Measurements from ENCODE around the gene WDR47.
"Not testable (repeated sequence)": the region's sequence is repeated elsewhere in the genome, so short reads cannot be mapped to it uniquely, and the experiment has no call there.

The WDR47 gene

DNA sequence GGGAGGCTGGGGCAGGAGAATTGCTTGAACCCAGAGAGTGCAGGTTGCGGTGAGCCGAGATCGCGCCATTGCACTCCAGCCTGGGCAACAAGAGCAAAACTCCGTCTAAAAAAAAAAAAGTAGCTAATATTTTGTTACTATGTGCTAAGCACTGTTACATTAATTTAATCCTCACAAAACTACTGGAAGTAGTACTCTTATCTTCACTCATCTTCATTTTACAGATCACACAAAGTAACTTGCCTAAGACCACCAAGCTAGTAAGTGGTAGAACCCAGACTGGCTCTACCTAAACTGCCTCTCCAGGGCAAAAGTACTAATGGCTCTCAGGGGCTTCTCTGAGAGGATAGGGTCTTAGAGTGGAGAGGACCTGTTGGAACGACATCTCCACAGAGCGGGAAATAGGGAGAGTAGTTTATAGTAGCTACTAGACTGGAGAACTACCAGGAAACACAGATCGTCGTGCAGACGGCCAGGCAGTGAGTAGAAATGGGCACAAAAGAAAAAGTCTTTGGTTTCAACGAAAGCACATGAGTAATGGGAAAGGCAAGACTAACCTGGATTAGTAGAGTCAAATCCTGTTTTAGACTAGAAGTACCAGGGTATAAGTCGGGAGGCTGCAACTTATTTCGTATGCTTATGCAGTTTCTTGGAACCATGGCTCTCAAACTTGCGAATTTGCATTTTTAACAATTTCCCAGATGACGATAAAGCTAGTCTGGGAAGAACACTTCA is 80.0 kb downstream of the WDR47 start:
- no peak for DNase-seq

DNA sequence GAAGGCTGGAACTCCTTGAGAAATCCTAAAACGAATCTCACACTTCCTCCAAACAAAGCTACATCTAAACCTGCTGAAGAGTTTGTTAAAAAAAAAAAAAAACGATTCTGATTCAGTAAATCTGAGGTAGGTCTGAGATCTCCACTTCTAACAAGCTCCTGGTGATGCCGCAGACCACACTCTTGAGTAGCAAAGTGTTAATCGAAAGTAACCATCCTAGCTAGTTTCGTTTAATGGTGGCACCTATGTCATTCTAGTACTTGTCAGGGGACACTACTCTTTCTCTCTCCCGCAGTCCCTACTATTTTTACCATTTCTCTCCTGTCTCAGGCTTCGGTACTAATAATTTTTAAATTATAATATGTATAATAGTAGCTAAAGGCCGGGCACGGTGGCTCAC is 80.7 kb downstream of the WDR47 start:
- DNase-seq: no peak

DNA sequence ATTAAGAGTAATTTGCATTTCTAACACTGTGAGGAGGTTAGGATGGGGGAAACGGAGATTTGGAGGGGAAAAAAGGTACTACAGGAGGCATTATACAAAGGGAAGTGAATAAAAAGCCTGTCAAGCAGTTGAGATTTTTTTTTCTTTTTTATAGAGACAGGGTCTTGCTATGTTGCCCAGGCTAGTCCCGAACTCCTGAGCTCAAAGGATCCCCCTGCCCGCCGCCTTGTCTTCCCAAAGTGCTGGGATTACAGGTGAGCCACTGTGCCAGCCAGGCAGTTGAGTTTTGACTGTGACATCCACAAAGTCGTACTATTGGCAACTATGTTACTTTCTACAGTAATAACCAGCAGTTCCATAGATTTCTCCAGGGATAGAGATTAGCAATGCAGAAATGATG is 81.2 kb downstream of the WDR47 start:
- DNase-seq: no peak

DNA sequence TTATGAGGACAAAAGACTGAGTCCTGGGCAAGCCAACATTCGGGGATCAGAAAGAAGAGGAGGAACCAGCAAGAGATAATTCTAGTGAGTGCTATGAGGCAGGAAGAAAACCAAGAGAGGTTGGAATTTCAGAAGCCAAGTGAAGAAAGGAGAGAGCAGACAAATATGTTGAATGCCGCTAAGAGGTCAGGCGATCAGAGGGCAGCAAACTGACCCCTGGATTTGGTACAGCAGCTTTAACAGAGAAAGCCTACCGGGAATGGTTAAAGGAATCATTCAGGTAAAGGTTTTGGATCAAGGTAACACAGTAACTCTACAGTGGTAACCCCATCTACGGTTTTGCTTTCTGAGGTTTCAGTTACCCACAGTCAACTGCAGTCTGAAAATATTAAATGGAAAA is 84.0 kb downstream of the WDR47 start:
- DNase-seq: no peak

DNA sequence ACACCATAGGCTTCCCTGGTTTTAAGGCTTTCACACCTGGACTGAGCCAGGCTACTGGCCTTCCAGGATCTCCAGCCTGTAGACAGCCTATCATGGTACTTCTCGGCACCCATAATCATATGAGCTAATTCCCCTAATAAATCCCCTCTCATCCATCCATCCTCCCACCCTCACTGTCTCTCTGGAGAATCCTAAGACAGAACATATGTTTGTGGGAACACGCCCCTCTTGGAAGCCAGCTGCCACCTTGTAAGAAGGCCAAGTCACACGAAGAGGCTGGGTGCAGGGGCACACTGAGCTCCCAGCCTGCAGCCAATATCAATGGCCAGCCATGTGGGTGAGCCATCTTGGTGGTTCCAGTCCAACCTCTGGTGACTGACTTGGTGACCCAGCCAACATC is 86.0 kb downstream of the WDR47 start:
- DNase-seq: no peak

DNA sequence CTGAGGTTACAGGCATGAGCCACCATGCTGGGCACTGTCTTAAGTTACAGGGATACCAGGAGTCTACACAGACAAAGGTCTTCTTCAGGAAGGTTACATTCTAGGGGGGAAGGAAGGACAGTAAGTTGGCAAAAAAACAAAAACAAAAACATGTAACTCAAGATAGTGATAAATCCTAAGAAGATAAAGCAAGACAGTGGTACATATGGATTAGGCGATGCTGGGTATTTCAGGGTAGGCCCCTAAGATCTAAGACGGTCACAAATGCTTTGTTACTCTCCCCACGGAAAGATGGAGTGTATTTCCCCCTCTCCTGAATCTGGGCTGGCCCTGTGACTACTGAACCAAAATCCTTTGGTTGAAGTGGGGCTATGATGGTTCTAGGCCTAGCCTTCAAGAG is 86.8 kb downstream of the WDR47 start:
- no peak for DNase-seq

DNA sequence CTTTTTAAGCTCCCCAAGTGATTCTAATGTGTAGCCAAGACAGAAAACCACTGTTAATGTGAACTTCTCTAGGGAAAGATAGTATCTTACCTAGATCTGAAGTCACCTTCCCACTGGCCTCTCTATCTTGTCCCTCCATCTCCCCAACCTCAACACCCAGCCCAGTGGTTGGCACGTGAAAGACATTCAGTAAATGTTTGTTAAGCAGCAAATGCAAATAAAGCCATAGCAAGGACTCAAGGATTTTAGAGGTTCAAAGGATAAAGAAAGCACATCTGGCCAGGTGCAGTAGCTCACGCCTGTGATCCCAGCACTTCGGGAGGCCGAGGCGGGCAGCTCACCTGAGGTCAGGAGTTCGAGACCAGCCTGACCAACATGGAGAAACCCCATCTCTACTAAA is 88.5 kb downstream of the WDR47 start:
- no peak for DNase-seq

DNA sequence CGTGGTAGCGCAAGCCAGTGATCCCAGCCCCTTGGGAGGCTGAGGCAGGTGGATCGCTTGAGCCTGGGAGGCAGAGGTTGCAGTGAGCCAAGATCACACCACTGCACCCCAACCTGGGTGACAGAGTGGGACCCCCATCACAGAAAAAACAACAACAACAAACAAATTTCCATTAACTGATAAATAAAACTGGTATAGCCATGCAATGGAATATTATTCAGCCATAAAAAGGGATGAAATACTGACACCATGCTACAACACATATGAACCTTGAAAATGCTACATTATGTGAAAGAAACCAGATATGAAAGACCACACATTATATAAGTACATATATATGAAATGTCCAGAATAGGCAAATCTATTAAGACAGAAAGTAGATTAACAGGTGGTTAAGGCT is 90.7 kb downstream of the WDR47 start:
- no peak for DNase-seq

DNA sequence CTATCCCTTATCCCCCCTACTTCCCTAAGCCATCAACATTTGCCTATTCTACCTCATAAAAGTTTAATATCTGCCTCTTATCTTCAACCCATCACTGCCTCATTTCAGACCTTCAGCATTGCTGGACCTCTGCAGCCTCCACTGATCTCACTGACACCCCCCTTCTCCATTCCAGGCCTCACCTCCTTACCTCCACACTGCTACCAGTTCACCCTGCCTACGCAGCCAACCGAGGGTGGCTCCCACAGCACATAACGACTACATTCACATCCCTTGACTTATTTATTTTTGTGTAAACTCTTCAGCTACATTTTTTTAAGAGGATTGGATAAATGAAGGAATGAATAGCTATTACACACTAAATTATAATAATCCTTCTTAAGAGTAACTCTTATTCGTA is 92.9 kb downstream of the WDR47 start:
- DNase-seq: no peak

DNA sequence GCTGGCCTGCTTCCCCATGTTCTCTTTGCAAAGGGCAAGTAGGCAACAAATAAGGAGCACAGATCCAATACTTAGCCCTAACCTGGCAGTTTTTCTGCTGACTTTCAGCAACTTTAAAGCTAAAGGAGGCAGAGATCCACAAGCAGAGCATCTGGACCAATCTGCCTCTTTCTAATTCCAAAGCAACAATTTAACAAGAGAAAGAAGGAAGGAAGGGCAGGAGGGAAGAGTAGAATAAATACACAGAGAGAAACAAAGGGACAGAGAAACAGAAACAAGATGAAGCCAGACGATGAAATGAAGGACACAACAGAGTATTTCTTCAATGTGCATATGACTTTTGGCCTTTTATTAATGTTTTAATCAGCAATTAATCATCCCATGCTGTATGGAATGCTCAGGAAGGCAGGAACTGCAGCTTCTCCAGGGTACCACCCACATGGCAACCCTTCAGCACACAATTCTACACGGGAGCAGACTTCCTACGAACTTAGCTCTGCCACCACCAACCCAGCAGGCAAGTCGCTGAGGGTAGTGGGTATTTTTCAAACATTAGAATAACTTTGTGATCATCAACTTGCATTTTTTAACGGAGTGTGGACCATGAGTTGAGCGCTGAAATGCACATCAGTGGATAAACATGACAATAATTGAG is 93.9 kb downstream of the WDR47 start:
- no peak for DNase-seq

DNA sequence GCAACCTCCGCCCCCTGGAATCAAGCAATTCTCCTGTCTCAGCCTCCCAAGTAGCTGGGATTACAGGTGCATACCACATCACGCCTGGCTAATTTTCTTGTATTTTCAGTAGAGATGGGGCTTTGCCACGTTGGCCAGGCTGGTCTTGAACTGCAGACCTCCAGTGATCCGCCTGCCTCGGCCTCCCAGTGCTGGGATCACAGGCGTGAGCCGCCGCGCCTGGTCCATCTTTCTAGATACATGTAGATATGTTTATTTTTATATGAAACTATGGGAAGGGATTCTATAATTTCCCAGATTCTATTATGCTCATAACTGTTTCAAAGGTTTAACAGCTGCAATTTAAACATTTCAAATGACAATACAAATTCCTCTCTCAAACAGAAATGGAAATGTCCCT is 105.7 kb downstream of the WDR47 start:
- no peak for DNase-seq

DNA sequence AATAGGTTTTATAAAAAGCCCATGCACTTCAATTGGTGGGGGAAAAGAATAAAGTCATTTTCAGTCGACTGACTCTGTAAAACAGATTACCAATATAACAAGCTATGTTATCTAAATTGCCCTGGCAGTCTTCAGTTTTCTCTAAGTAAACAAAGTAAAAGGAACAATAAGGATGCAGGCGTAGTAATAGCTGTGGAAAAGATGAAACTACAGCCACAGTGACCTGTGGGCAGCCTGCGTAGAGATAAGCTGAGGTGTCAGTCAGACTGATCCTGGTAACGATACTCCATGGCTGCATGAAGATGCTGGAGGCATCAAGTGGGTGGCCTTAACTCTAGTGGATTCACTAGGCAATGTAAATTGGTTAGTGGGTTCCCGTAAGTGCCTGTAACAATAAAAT is 108.0 kb downstream of the WDR47 start:
- no peak for DNase-seq

DNA sequence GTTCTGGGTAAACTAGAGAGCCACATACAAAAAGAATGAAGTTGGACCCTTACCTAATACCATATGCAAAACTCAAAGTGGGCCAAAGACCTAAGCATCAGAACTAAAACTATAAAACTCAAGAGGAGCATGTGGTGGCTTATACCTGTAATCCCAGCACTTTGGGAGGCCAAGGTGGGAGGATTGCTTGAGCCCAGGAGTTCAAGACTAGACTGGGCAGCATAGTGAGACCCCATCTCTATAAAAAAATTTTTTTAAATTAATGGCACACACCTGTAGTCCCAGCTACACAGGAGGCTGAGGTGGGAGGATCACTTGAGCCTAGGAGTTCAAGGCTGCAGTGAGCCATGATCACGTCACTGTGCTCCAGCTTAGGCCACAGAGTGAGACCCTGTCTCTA is 114.3 kb downstream of the WDR47 start:
- not testable (repeated sequence) for DNase-seq

DNA sequence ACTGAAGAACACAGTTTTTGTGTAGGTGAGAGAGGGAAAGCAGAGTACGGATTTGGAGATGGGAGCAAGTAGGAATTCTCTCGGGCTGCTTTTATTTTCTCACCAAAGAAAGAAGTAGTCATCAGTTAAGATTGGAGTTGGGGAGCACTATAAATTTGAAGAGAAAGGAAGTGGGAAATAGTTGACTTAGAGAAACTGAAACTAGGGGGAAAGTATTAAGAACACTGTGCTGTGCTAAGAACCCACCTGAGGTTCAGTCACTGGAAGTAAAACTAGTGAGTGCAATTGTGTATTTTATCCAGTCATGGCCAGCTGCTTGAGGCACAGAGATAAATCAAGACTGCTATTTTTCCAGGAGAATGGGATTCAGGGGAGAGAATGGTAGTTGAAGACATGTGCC is 116.0 kb downstream of the WDR47 start:
- no peak for DNase-seq

Measured in stimulated activated CD4-positive, alpha-beta T cell treated with anti-CD3 and anti-CD28 coated beads, Interleukin-4, amount 100 ng/mL, for 24 hours (primary cell).